SK-N-SH (cell line): Measurements from ENCODE around the gene FASLG. TPM values are rescaled to one million over a fixed set of nuclear protein-coding genes. Genes with fewer than 3 reads are reported as not detected.

Source experiments
- CTCF ChIA-PET: fragments of 300-600, 350-600 bp; formaldehyde crosslinking; extraction: SDS; loops from one replicate; lab custom pipeline; 2021; lab: Yijun Ruan, JAX
- POLR2A ChIA-PET: fragments of 350-600 bp; sonication (Branson Sonifier 250); formaldehyde crosslinking; extraction: SDS; loops from one replicate; lab custom pipeline; 2020; ENCODE audit warnings: antibody characterized with exemption, inconsistent platforms; lab: Yijun Ruan, JAX
- DNase-seq: peaks from one replicate; pipeline ENCODE4 v3.0.0; 2012
- H2AFZ ChIP-seq: fragments of 200-600 bp; sonication (generic); 2 replicates; pipeline ENCODE4 v1.8.1; 2016; ENCODE audit warnings: antibody characterized with exemption, mild to moderate bottlenecking, low read depth
- H3F3A ChIP-seq: fragments of 200-600 bp; sonication (generic); replicated peaks from 2 replicates; pipeline ENCODE3; 2016; ENCODE audit warnings: antibody characterized with exemption, mild to moderate bottlenecking; ENCODE audit not compliant: insufficient read depth
- H3K27ac ChIP-seq, 2 experiments: fragments of 200-500 bp in 1 of 2; fragments of 200-600 bp in 1 of 2; sonication (Bioruptor generic) in 1 of 2; sonication (generic), shearing (Covaris generic) in 1 of 2; 2 replicates each; pipeline versions ENCODE4 v1.5.1 to v1.6.1; 2014 to 2016; ENCODE audit warnings: low read depth in 2 of 2, inconsistent platforms in 1 of 2, low read length in 1 of 2, mild to moderate bottlenecking in 1 of 2, mixed read lengths in 1 of 2
- H3K27me3 ChIP-seq: fragments of 200-600 bp; sonication (generic), shearing (Covaris generic); 2 replicates; pipeline ENCODE4 v1.6.1; 2016; ENCODE audit warnings: mixed run types; ENCODE audit not compliant: insufficient read depth
- H3K36me3 ChIP-seq, 2 experiments: fragments of 200-500 bp in 1 of 2; fragments of 200-600 bp in 1 of 2; sonication (Bioruptor generic) in 1 of 2; sonication (generic) in 1 of 2; replicated peaks in 1 of 2; 2 replicates each; pipeline versions ENCODE3 to v1.5.1; 2014 to 2016; ENCODE audit warnings: low read length in 1 of 2, mild to moderate bottlenecking in 1 of 2; ENCODE audit not compliant: insufficient read depth in 2 of 2, control insufficient read depth in 1 of 2
- H3K4me1 ChIP-seq, 2 experiments: fragments of 200-500 bp in 1 of 2; fragments of 200-600 bp in 1 of 2; sonication (Bioruptor generic) in 1 of 2; sonication (generic), shearing (Covaris generic) in 1 of 2; 2 replicates each; pipeline versions ENCODE4 v1.5.1 to v1.6.1; 2014 to 2016; ENCODE audit warnings: low read depth in 1 of 2, low read length in 1 of 2, mixed run types in 1 of 2; ENCODE audit not compliant: insufficient read depth in 2 of 2, control insufficient read depth in 1 of 2
- H3K4me2 ChIP-seq: fragments of 200-600 bp; sonication (generic), shearing (Covaris generic); 2 replicates; pipeline ENCODE4 v1.6.1; 2017; ENCODE audit warnings: mixed run types
- H3K4me3 ChIP-seq, 2 experiments: fragments of 200-500 bp in 1 of 2; fragments of 200-600 bp in 1 of 2; sonication (Bioruptor generic) in 1 of 2; sonication (generic), shearing (Covaris generic) in 1 of 2; 2 replicates each; pipeline versions ENCODE4 v1.5.1 to v1.8.1; 2014 to 2016; ENCODE audit warnings: low read depth in 2 of 2, inconsistent platforms in 1 of 2, low read length in 1 of 2, mild to moderate bottlenecking in 1 of 2, mixed read lengths in 1 of 2, moderate library complexity in 1 of 2
- H3K79me2 ChIP-seq: fragments of 200-600 bp; sonication (generic); 2 replicates; pipeline ENCODE4 v1.8.1; 2017; ENCODE audit warnings: mild to moderate bottlenecking; ENCODE audit not compliant: insufficient read depth
- H3K9ac ChIP-seq: fragments of 200-600 bp; sonication (generic); 2 replicates; pipeline ENCODE4 v1.6.1; 2017; ENCODE audit warnings: mixed run types
- H3K9me2 ChIP-seq: fragments of 200-600 bp; sonication (generic); 2 replicates; pipeline ENCODE4 v1.6.1; 2017; ENCODE audit warnings: mixed run types
- H3K9me3 ChIP-seq: fragments of 200-600 bp; sonication (generic); 2 replicates; pipeline ENCODE4 v1.6.1; 2017; ENCODE audit warnings: mixed run types, mild to moderate bottlenecking, moderate library complexity
- H4K20me1 ChIP-seq: fragments of 200-600 bp; sonication (generic); 2 replicates; pipeline ENCODE4 v1.6.1; 2017; ENCODE audit warnings: mild to moderate bottlenecking, mixed run types; ENCODE audit not compliant: insufficient read depth
- EP300 ChIP-seq, 2 experiments: IDR thresholded peaks; 2 replicates each; pipeline versions ENCODE4 v1.4.0 to v1.6.1; 2012; ENCODE audit warnings: borderline replicate concordance in 1 of 2, low read depth in 1 of 2, low read length in 1 of 2
- EZH2phosphoT487 ChIP-seq: fragments of 200-600 bp; sonication (generic); IDR thresholded peaks from 2 replicates; pipeline ENCODE4 v1.6.1; 2017; ENCODE audit warnings: low read depth, mixed run types, mild to moderate bottlenecking, antibody characterized with exemption, moderate library complexity, borderline replicate concordance
- FOXJ3 ChIP-seq: sonication (generic); formaldehyde crosslinking; IDR thresholded peaks from 2 replicates; pipeline ENCODE4 v1.5.1; 2020; ENCODE audit warnings: mild to moderate bottlenecking, missing genetic modification reagents
- FOXM1 ChIP-seq: IDR thresholded peaks from 2 replicates; pipeline ENCODE4 v1.4.0; 2012; ENCODE audit warnings: low read depth, mild to moderate bottlenecking
- GABPA ChIP-seq: IDR thresholded peaks from 2 replicates; pipeline ENCODE4 v1.4.0; 2012; ENCODE audit warnings: low read depth, mild to moderate bottlenecking
- MEF2A ChIP-seq: IDR thresholded peaks from 2 replicates; pipeline ENCODE4 v1.4.0; 2012; ENCODE audit warnings: low read depth, borderline replicate concordance
- NRF1 ChIP-seq: IDR thresholded peaks from 2 replicates; pipeline ENCODE4 v1.6.1; 2012; ENCODE audit warnings: low read depth, mild to moderate bottlenecking, low read length
- POLR2AphosphoS5 ChIP-seq: IDR thresholded peaks from 2 replicates; pipeline ENCODE4 v1.6.1; 2012; ENCODE audit warnings: low read depth, low read length
- RAD21 ChIP-seq: IDR thresholded peaks from 2 replicates; pipeline ENCODE4 v1.6.1; 2012; ENCODE audit warnings: mild to moderate bottlenecking, low read length
- SIN3A ChIP-seq: IDR thresholded peaks from 2 replicates; pipeline ENCODE4 v1.6.1; 2012; ENCODE audit warnings: low read depth, mild to moderate bottlenecking, low read length, moderate library complexity, borderline replicate concordance
- TCF12 ChIP-seq: IDR thresholded peaks from 2 replicates; pipeline ENCODE4 v1.4.0; 2012
- USF2 ChIP-seq: fragments of 150-350 bp; IDR thresholded peaks from 2 replicates; pipeline ENCODE4 v1.6.1; 2017; ENCODE audit warnings: antibody characterized with exemption, low read length, low read depth, borderline replicate concordance
- ZBTB33 ChIP-seq: IDR thresholded peaks from 2 replicates; pipeline ENCODE4 v1.4.0; 2012; ENCODE audit warnings: low read depth, borderline replicate concordance
- WGBS: methylation state at CpG from one replicate; pipeline ENCODE4 v1.1.6; 2017; ENCODE audit warnings: low lambda C conversion rate; 5-methylcytosine and 5-hydroxymethylcytosine counted together
- polyA plus RNA-seq, 3 experiments: library from polyadenylated mRNA; depleted of rRNA; stranded (reverse); fragments of >200 nt; gene quantifications; 2 replicates each; pipeline ENCODE4 v1.2.3, GENCODE V29; 2012

The FASLG gene
- polyA plus RNA-seq, 1 of the 3 experiments (the other 2 are of a cell fraction): not detected

- no peaks in the 10 kb centered on the region for H3K79me2 ChIP-seq
- H4K20me1 ChIP-seq: no peaks in the 10 kb centered on the region
- no peaks in the 10 kb centered on the region for H3F3A ChIP-seq
- ChIA-PET POLR2A (no interaction called here), CTCF (no interaction called here)
- WGBS: 87% methylated on average over 2 of the region's 2 CpGs
- H3K36me3 ChIP-seq: no peaks in the 10 kb centered on the region
- TF ChIP-seq SIN3A: no peak
- TF ChIP-seq MEF2A: no peak
- no peak for TF ChIP-seq TCF12
- TF ChIP-seq USF2: no peak
- TF ChIP-seq RAD21: no peak
- TF ChIP-seq ZBTB33: no peak
- no peak for TF ChIP-seq POLR2AphosphoS5
- no peak for TF ChIP-seq FOXM1
- TF ChIP-seq FOXJ3 (CRISPR knock-in tag): no peak
- TF ChIP-seq EP300 (IDR thresholded peaks at IDR 0.05; ENCODE audit: borderline replicate concordance in 1 of 2, low read depth in 1 of 2, low read length in 1 of 2): no peak
- H3K4me3 ChIP-seq: no peak overlapping the region
- H3K9me2 ChIP-seq: no peaks in the 10 kb centered on the region
- no peak overlapping the region for H2AFZ ChIP-seq
- H3K27me3 ChIP-seq: no peaks in the 10 kb centered on the region
- DNase-seq: no peak
- H3K9ac ChIP-seq: no peak overlapping the region
- no peak overlapping the region for H3K4me2 ChIP-seq
- H3K4me1 ChIP-seq: no peaks in the 10 kb centered on the region; a peak in 1 of 4 replicates
- no peaks in the 10 kb centered on the region for H3K9me3 ChIP-seq
- no peak overlapping the region for H3K27ac ChIP-seq
Observed at GRCh38 chr1:172680733-172681275, 21.9 kb downstream of the FASLG start.

- Histone ChIP-seq H3F3A (no peaks in the 10 kb centered on the region), H3K4me2 (no peak overlapping the region), H3K27me3 (no peaks in the 10 kb centered on the region), H3K9me2 (no peaks in the 10 kb centered on the region), H3K4me3 (no peak overlapping the region), H4K20me1 (no peaks in the 10 kb centered on the region), H3K79me2 (no peaks in the 10 kb centered on the region), H3K36me3 (no peaks in the 10 kb centered on the region), H3K4me1 (no peaks in the 10 kb centered on the region; a peak in 1 of 4 replicates), H3K27ac (no peak overlapping the region), H3K9ac (no peak overlapping the region), H3K9me3 (no peaks in the 10 kb centered on the region), H2AFZ (no peak overlapping the region)
- POLR2A ChIA-PET: no interaction called here
- no peak for TF ChIP-seq GABPA
- TF ChIP-seq EZH2phosphoT487: no peak
- TF ChIP-seq NRF1: no peak
- no peak for TF ChIP-seq SIN3A
- DNase-seq: no peak
- CTCF ChIA-PET: no interaction called here
- 72% methylated on average over 3 of the region's 3 CpGs for WGBS
Observed at GRCh38 chr1:172682812-172683211, 23.9 kb downstream of the FASLG start.
